ENCODE measurements around the gene TRIM54. TPM values are rescaled to one million over a fixed set of nuclear protein-coding genes. Genes with fewer than 3 reads are reported as not detected.

Gene TRIM54
- total and polyA plus RNA-seq, 2 of the 8 experiments (the other 6 are each of a cell fraction or from before 2014, with no cell fraction given): 3.9 to 5.8 TPM

DNA sequence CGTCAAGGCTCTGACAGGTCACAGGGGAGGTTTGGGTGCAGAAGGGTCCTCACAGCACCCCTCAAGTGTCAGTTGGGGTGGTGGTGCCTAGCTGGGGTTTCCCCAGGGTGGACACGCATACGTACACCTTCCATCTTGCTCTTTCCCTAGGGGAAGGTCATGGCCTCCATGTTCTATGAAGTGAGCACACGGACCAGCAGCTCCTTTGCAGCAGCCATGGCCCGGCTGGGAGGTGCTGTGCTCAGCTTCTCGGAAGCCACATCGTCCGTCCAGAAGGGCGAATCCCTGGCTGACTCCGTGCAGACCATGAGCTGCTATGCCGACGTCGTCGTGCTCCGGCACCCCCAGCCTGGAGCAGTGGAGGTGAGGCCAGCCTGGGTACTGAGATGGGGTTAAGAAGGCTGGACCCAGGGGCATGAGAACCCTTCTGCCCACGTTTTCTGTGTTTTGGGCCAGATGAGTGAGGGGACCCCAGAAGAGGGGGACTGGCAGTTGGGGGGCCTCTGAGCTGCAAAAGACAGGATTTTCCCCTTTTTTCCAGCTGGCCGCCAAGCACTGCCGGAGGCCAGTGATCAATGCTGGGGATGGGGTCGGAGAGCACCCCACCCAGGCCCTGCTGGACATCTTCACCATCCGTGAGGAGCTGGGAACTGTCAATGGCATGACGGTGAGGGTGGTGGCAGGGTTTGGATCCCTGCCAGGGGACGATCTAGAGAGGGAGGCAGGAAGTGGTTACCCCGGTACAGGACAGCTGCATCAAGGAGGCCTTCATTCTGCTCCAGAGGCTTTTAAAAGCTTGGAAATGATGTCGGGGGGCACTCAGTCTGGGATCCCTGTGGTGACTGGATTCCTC is 40.2 kb upstream of the TRIM54 start:
- Histone ChIP-seq H4K20me1 (replicated peaks in 1 of 2; ENCODE audit: control insufficient read depth in 1 of 2, insufficient read depth in 2 of 2, low read length in 2 of 2) (peaks cover 4 to 18% of the 10 kb centered on the region in 2 experiments), H3K23ac (ENCODE audit: insufficient read length) (no peak overlapping the region), H4K8ac (ENCODE audit: extremely low read depth, insufficient read depth, low read length) (no peak overlapping the region), H2AFZ (ENCODE audit: low read length) (no peak overlapping the region), H2BK5ac (ENCODE audit: low read depth, low read length) (no peak overlapping the region), H3K79me1 (ENCODE audit: low read depth, low read length) (no peaks in the 10 kb centered on the region), H4K91ac (replicated peaks; ENCODE audit: insufficient read length, low read length) (no peak overlapping the region), H2AK5ac (ENCODE audit: low read depth, low read length) (no peak overlapping the region), H3K18ac (ENCODE audit: extremely low read depth, low read length) (no peak overlapping the region), H3K79me2 (ENCODE audit: control insufficient read depth in 1 of 2, insufficient read depth in 2 of 2, low read length in 2 of 2) (no peaks in the 10 kb centered on the region), H3K4me2 (ENCODE audit: insufficient read depth in 1 of 2, low read depth in 2 of 2, low read length in 2 of 2) (no peak overlapping the region), H2BK20ac (ENCODE audit: low read length) (no peak overlapping the region), H2BK15ac (ENCODE audit: low read length) (no peak overlapping the region), H3K9me3 (ENCODE audit: insufficient read depth in 2 of 2, low read depth in 1 of 2, low read length in 1 of 2) (no peaks in the 10 kb centered on the region), H3K36me3 (ENCODE audit: control insufficient read depth in 2 of 4, insufficient read depth in 4 of 4, low read length in 3 of 4) (peaks cover 56 to 77% (median 75%) of the 10 kb centered on the region in 4 experiments), H3K4ac (replicated peaks; ENCODE audit: insufficient read length, low read depth, low read length) (no peak overlapping the region), H3K9ac (replicated peaks in 1 of 4; ENCODE audit: extremely low read depth in 1 of 4, low read depth in 3 of 4, low read length in 3 of 4) (no peak overlapping the region), H3K23me2 (ENCODE audit: low read depth, low read length) (no peaks in the 10 kb centered on the region), H3K4me1 (replicated peaks in 1 of 4; ENCODE audit: control insufficient read depth in 3 of 4, insufficient read depth in 4 of 4, low read length in 3 of 4) (no peaks in the 10 kb centered on the region), H2BK12ac (ENCODE audit: low read depth, low read length) (no peak overlapping the region), H4K5ac (ENCODE audit: insufficient read length, low read depth, low read length) (no peak overlapping the region), H3K14ac (ENCODE audit: insufficient read length) (no peak overlapping the region), H3K27me3 (replicated peaks in 1 of 4; ENCODE audit: control insufficient read depth in 3 of 4, extremely low read depth in 1 of 4, insufficient read depth in 3 of 4, low read length in 3 of 4) (no peaks in the 10 kb centered on the region), H3K4me3 (ENCODE audit: extremely low read depth in 1 of 4, insufficient read depth in 2 of 4, low read depth in 3 of 4, low read length in 4 of 4) (no peak overlapping the region), H3K56ac (replicated peaks; ENCODE audit: insufficient read length, low read depth, low read length) (no peak overlapping the region), H2BK120ac (replicated peaks; ENCODE audit: low read depth, low read length) (no peak overlapping the region), H3K27ac (ENCODE audit: low read depth, low read length) (no peak overlapping the region)
- WGBS, 2 experiments (ENCODE audit: extremely low coverage in 1 of 2, insufficient coverage in 1 of 2, insufficient read length in 1 of 2, insufficient replicate concordance in 2 of 2, low coverage in 1 of 2, low lambda C conversion rate in 2 of 2, missing lambda C conversion rate in 1 of 2): 95% methylated on average over 24 of the region's 24 CpGs; no CpG with 5 or more reads in 1 of the 2 experiments
- no peak for FAIRE-seq
- no peak for DNase-seq (ENCODE audit: low read depth in 1 of 2, low spot score in 2 of 2)
- POLR2A ChIA-PET (ENCODE audit: partially characterized antibody): interaction anchor here (0.8 to 32.6 kb wide), 14 partner anchors 2 to 144 kb away, joined by 3 to 835 read pairs (median 4); partner anchors contain the start of genes ATRAID and CAD
- CTCF ChIA-PET (ENCODE audit: partially characterized antibody): interaction anchor here (0.7 to 3.9 kb wide), 14 partner anchors 10 to 143 kb away, joined by 3 to 32 read pairs (median 4); partner anchors contain the start of gene TRIM54
- no peak for TF ChIP-seq BRCA1 (IDR thresholded peaks at IDR 0.05; ENCODE audit: low read depth, low read length)
- no peak for TF ChIP-seq PHF8 (conservative IDR thresholded peaks at IDR 0.05; ENCODE audit: low read depth, low read length)
- no peak for TF ChIP-seq HDAC2 (IDR thresholded peaks at IDR 0.05; ENCODE audit: borderline replicate concordance in 1 of 2, low read depth in 2 of 2, low read length in 2 of 2)
- TF ChIP-seq SP2 (IDR thresholded peaks at IDR 0.05; ENCODE audit: low read length): no peak
- no peak for TF ChIP-seq GABPA (IDR thresholded peaks at IDR 0.05; ENCODE audit: borderline replicate concordance, insufficient read depth, low read length)
- no peak for TF ChIP-seq SUZ12 (IDR thresholded peaks at IDR 0.05; ENCODE audit: low read length)
- TF ChIP-seq, protein P1, sequence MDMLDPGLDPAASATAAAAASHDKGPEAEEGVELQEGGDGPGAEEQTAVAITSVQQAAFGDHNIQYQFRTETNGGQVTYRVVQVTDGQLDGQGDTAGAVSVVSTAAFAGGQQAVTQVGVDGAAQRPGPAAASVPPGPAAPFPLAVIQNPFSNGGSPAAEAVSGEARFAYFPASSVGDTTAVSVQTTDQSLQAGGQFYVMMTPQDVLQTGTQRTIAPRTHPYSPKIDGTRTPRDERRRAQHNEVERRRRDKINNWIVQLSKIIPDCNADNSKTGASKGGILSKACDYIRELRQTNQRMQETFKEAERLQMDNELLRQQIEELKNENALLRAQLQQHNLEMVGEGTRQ (IDR thresholded peaks at IDR 0.05; ENCODE audit: low read length): no peak
- TF ChIP-seq, protein P2, sequence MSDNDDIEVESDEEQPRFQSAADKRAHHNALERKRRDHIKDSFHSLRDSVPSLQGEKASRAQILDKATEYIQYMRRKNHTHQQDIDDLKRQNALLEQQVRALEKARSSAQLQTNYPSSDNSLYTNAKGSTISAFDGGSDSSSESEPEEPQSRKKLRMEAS (IDR thresholded peaks at IDR 0.05): no peak
- no peak for TF ChIP-seq YY1 (IDR thresholded peaks at IDR 0.05; ENCODE audit: low read depth, low read length)
- no peak for TF ChIP-seq JUN (IDR thresholded peaks at IDR 0.05; ENCODE audit: low read depth, low read length)

All from H1 (cell line).